ENCODE results near the gene SIRPA.

Gene SIRPA

GRCh38 chr20:1868856-1869255 lies 26.4 kb upstream of the SIRPA start:
- no peak for DNase-seq

GRCh38 chr20:1870323-1870722 lies 24.9 kb upstream of the SIRPA start:
- DNase-seq, result no peak

GRCh38 chr20:1870792-1871550 lies 24.2 kb upstream of the SIRPA start:
- DNase-seq, result no peak

GRCh38 chr20:1871807-1872458 lies 23.3 kb upstream of the SIRPA start:
- no peak for DNase-seq

- DNase-seq, result no peak
Observed at GRCh38 chr20:1872459-1873097, 22.6 kb upstream of the SIRPA start.

- no peak for DNase-seq
Observed at GRCh38 chr20:1874450-1875182, 20.6 kb upstream of the SIRPA start.

- no peak for DNase-seq
Observed at GRCh38 chr20:1875183-1875554, 20.0 kb upstream of the SIRPA start.

- no peak for DNase-seq
Observed at GRCh38 chr20:1875762-1876161, 19.4 kb upstream of the SIRPA start.

GRCh38 chr20:1876217-1876921 lies 18.8 kb upstream of the SIRPA start:
- no peak for DNase-seq

- no peak for DNase-seq
Observed at GRCh38 chr20:1876975-1877608, 18.1 kb upstream of the SIRPA start.

- no peak for DNase-seq
Observed at GRCh38 chr20:1877609-1878200, 17.5 kb upstream of the SIRPA start.

GRCh38 chr20:1879369-1879768 lies 15.8 kb upstream of the SIRPA start:
- no peak for DNase-seq

GRCh38 chr20:1879934-1880333 lies 15.3 kb upstream of the SIRPA start:
- DNase-seq, result no peak

GRCh38 chr20:1880529-1881239 lies 14.5 kb upstream of the SIRPA start:
- DNase-seq, result no peak

GRCh38 chr20:1881240-1881835 lies 13.9 kb upstream of the SIRPA start:
- DNase-seq, result no peak

- no peak for DNase-seq
Observed at GRCh38 chr20:1882026-1882425, 13.2 kb upstream of the SIRPA start.

- no peak for DNase-seq
Observed at GRCh38 chr20:1883986-1884385, 11.2 kb upstream of the SIRPA start.

- DNase-seq, result no peak
Observed at GRCh38 chr20:1885254-1885653, 10.0 kb upstream of the SIRPA start.

- DNase-seq, result no peak
Observed at GRCh38 chr20:1885940-1886693, 9.1 kb upstream of the SIRPA start.

- no peak for DNase-seq
Observed at GRCh38 chr20:1887321-1887720, 7.9 kb upstream of the SIRPA start.
